H9 (cell line): ENCODE measurements around the gene FBRSL1. TPM values are rescaled to one million over a fixed set of nuclear protein-coding genes. Genes with fewer than 3 reads are reported as not detected.

ENCODE experiments used
- DNase-seq: peaks from one replicate; pipeline ENCODE4 v3.0.0-alpha.2; 2017
- H2AFZ ChIP-seq: one replicate; pipeline ENCODE4 v1.6.1; 2013; ENCODE audit warnings: mild to moderate bottlenecking, low read length, control low read depth, moderate library complexity
- H2AK5ac ChIP-seq: 2 replicates; pipeline ENCODE4 v1.6.1; 2013; ENCODE audit warnings: low read length, control low read depth, mixed read lengths; ENCODE audit not compliant: insufficient read length
- H2BK120ac ChIP-seq: one replicate; pipeline ENCODE4 v1.6.1; 2013; ENCODE audit warnings: low read depth, mild to moderate bottlenecking, low read length, control low read depth, inconsistent platforms; ENCODE audit not compliant: poor library complexity, severe bottlenecking
- H2BK12ac ChIP-seq: 2 replicates; pipeline ENCODE4 v1.6.1; 2013; ENCODE audit warnings: low read length, control low read depth, mixed read lengths, low read depth; ENCODE audit not compliant: insufficient read length
- H2BK15ac ChIP-seq: 2 replicates; pipeline ENCODE4 v1.6.1; 2013; ENCODE audit warnings: low read depth, low read length, control low read depth
- H2BK20ac ChIP-seq: one replicate; pipeline ENCODE4 v1.6.1; 2013; ENCODE audit warnings: low read depth, mild to moderate bottlenecking, low read length, control low read depth, inconsistent platforms; ENCODE audit not compliant: poor library complexity, severe bottlenecking
- H2BK5ac ChIP-seq: 2 replicates; pipeline ENCODE4 v1.6.1; 2013; ENCODE audit warnings: low read length, control low read depth, mixed read lengths; ENCODE audit not compliant: insufficient read length
- H3K14ac ChIP-seq: 2 replicates; pipeline ENCODE4 v1.6.1; 2013; ENCODE audit warnings: low read length, control low read depth; ENCODE audit not compliant: insufficient read depth
- H3K18ac ChIP-seq: 2 replicates; pipeline ENCODE4 v1.6.1; 2013; ENCODE audit warnings: low read depth, mild to moderate bottlenecking, mixed read lengths, low read length, control low read depth; ENCODE audit not compliant: insufficient read length
- H3K23ac ChIP-seq: 2 replicates; pipeline ENCODE4 v1.6.1; 2013; ENCODE audit warnings: low read length, control low read depth, mixed read lengths, low read depth; ENCODE audit not compliant: insufficient read length
- H3K23me2 ChIP-seq: 2 replicates; pipeline ENCODE4 v1.6.1; 2013; ENCODE audit warnings: low read depth, mild to moderate bottlenecking, mixed read lengths, low read length, control low read depth; ENCODE audit not compliant: insufficient read length, poor library complexity, severe bottlenecking
- H3K27ac ChIP-seq: 2 replicates; pipeline ENCODE4 v1.5.1; 2013; ENCODE audit warnings: low read length, control low read depth, mixed read lengths, low read depth; ENCODE audit not compliant: insufficient read length
- H3K27me3 ChIP-seq: 2 replicates; pipeline ENCODE4 v1.6.1; 2013; ENCODE audit warnings: low read length, control low read depth, inconsistent platforms; ENCODE audit not compliant: insufficient read depth
- H3K4ac ChIP-seq: 2 replicates; pipeline ENCODE4 v1.6.1; 2013; ENCODE audit warnings: low read depth, mild to moderate bottlenecking, control low read depth, inconsistent platforms, low read length, moderate library complexity
- H3K4me1 ChIP-seq: 2 replicates; pipeline ENCODE4 v1.6.1; 2013; ENCODE audit warnings: low read length, control low read depth, inconsistent platforms; ENCODE audit not compliant: insufficient read depth
- H3K4me2 ChIP-seq: 2 replicates; pipeline ENCODE4 v1.6.1; 2013; ENCODE audit warnings: low read length, control low read depth, mixed read lengths; ENCODE audit not compliant: insufficient read length, insufficient read depth
- H3K56ac ChIP-seq: 2 replicates; pipeline ENCODE4 v1.6.1; 2013; ENCODE audit warnings: low read depth, mild to moderate bottlenecking, mixed read lengths, low read length, control low read depth; ENCODE audit not compliant: insufficient read length
- H3K79me1 ChIP-seq: 2 replicates; pipeline ENCODE4 v1.6.1; 2013; ENCODE audit warnings: low read depth, mild to moderate bottlenecking, moderate library complexity, low read length, control low read depth, inconsistent platforms; ENCODE audit not compliant: insufficient read depth, poor library complexity, severe bottlenecking
- H3K79me2 ChIP-seq: 2 replicates; pipeline ENCODE4 v1.6.1; 2013; ENCODE audit warnings: low read length, control low read depth, inconsistent platforms; ENCODE audit not compliant: insufficient read depth
- H3K9ac ChIP-seq: 2 replicates; pipeline ENCODE4 v1.6.1; 2013; ENCODE audit warnings: low read length, control low read depth, mixed read lengths; ENCODE audit not compliant: insufficient read length; ENCODE audit errors: extremely low read depth
- H3K9me3 ChIP-seq: one replicate; pipeline ENCODE4 v1.6.1; 2013; ENCODE audit warnings: low read depth, low read length, inconsistent platforms; ENCODE audit not compliant: control insufficient read depth
- H3T11ph ChIP-seq: one replicate; pipeline ENCODE4 v1.6.1; 2013; ENCODE audit warnings: mild to moderate bottlenecking, low read length, control low read depth, inconsistent platforms
- H4K20me1 ChIP-seq: one replicate; pipeline ENCODE4 v1.6.1; 2013; ENCODE audit not compliant: control insufficient read depth, insufficient read length, insufficient read depth
- H4K5ac ChIP-seq: 2 replicates; pipeline ENCODE4 v1.6.1; 2013; ENCODE audit warnings: low read depth, mild to moderate bottlenecking, mixed read lengths, low read length, control low read depth; ENCODE audit not compliant: insufficient read length
- H4K8ac ChIP-seq: replicated peaks from 2 replicates; pipeline ENCODE4 v1.6.1; 2013; ENCODE audit warnings: low read length, control low read depth, mixed read lengths, low read depth; ENCODE audit not compliant: insufficient read length
- H4K91ac ChIP-seq: 2 replicates; pipeline ENCODE4 v1.6.1; 2013; ENCODE audit warnings: low read depth, mild to moderate bottlenecking, moderate library complexity, mixed read lengths, low read length, control low read depth; ENCODE audit not compliant: insufficient read length
- H3K27ac Mint-ChIP-seq, 3 experiments: 2 replicates in 2 of 3; 3 replicates in 1 of 3; pipeline ENCODE4 v1.8.0; 2020 to 2021; ENCODE audit warnings: mixed read lengths in 3 of 3, mild to moderate bottlenecking in 1 of 3, moderate library complexity in 1 of 3
- H3K27me3 Mint-ChIP-seq: 2 replicates; pipeline ENCODE4 v1.8.0; 2021; ENCODE audit warnings: low read depth, mild to moderate bottlenecking, moderate library complexity, mixed read lengths
- H3K36me3 Mint-ChIP-seq, 3 experiments: 2 replicates in 2 of 3; 3 replicates in 1 of 3; pipeline ENCODE4 v1.8.0; 2020 to 2021; ENCODE audit warnings: low read depth in 3 of 3, mixed read lengths in 3 of 3; ENCODE audit not compliant: insufficient read depth in 1 of 3
- H3K4me1 Mint-ChIP-seq, 2 experiments: 2 replicates each; pipeline ENCODE4 v1.8.0; 2020; ENCODE audit warnings: mixed read lengths in 2 of 2
- H3K4me3 Mint-ChIP-seq, 2 experiments: 2 replicates in 1 of 2; 3 replicates in 1 of 2; pipeline ENCODE4 v1.8.0; 2020 to 2021; ENCODE audit warnings: mild to moderate bottlenecking in 2 of 2, mixed read lengths in 2 of 2, moderate library complexity in 1 of 2
- H3K9me3 Mint-ChIP-seq, 2 experiments: 2 replicates in 1 of 2; 3 replicates in 1 of 2; pipeline ENCODE4 v1.8.0; 2020; ENCODE audit warnings: mild to moderate bottlenecking in 2 of 2, mixed read lengths in 2 of 2, moderate library complexity in 1 of 2
- WGBS: extraction: QIAGEN DNeasy Blood & Tissue Kit; methylation state at CpG from one replicate; pipeline ENCODE4 v1.1.7; 2013; ENCODE audit warnings: missing lambda C conversion rate, low lambda C conversion rate, mixed read lengths; ENCODE audit not compliant: insufficient read length; ENCODE audit errors: extremely low coverage; 5-methylcytosine and 5-hydroxymethylcytosine counted together
- total RNA-seq: library from RNA; stranded (reverse); gene quantifications from 2 replicates; pipeline ENCODE4 v1.2.1, GENCODE V29; 2021
- TF ChIP-seq, protein P1 (sequence below): fragments of 200-600 bp; sonication (generic); conservative IDR thresholded peaks from 3 replicates; pipeline ENCODE4 v1.8.0; 2021; ENCODE audit warnings: antibody characterized with exemption, mild to moderate bottlenecking

FBRSL1 gene
- total RNA-seq, 1 experiment from 2014 or later = 90.8 TPM

DNA sequence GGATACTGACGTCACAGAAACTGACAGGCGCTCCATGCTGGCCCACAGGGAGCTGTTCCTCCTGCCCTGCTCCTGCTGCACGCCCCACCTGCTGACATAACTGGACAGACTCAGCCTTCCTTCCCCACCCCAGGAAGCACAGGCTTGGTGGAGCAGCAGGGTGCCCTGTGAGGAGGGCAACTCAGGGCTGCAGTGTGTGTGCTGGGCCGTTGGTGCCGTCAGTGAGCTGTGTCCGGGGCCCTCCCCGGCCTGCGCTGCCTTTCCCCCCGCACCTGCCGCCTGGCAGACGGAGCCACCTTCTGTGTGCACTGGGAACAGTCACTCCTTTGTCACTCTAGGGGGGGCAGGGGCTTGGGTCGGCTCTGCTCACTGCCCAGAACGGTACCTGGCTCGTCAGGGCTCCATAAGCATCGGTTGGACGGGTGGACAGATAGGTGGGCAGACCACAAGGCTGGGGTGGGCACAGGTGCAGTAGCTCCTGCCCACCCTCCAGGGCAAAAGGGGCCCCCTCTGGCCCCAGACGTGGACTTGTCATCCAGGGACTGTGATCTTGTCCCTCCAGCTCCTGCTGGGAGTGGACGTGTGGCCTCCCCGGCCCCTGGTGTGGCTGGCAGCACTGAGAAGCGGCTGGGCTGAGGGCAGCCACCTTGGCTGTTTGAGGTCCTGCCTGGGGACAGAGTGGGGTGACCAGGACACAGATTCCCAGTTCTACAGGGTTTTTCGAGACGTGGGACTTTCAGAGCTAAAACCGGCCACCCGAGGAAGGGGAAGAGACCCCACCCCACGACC is 32.8 kb downstream of the FBRSL1 start:
- H3K4me1 ChIP-seq = no peaks in the 10 kb centered on the region
- no peaks in the 10 kb centered on the region for H4K20me1 ChIP-seq
- no peak overlapping the region; the same call in 1 of the 2 replicates for H3K14ac ChIP-seq
- no peaks in the 10 kb centered on the region for H3K79me2 ChIP-seq
- no peak overlapping the region for H3K27ac Mint-ChIP-seq
- H3K27me3 ChIP-seq = peaks cover 3% of the 10 kb centered on the region; the same call in 1 of the 2 replicates
- no peak overlapping the region for H3K56ac ChIP-seq
- H3K9me3 Mint-ChIP-seq = peaks cover 15 to 16% of the 10 kb centered on the region in 2 experiments
- H3T11ph ChIP-seq = no peak overlapping the region
- H3K18ac ChIP-seq = no peak overlapping the region
- H3K27me3 Mint-ChIP-seq = peaks cover 67% of the 10 kb centered on the region
- DNase-seq = no peak
- no CpG with 5 or more reads among the region's 25 CpGs for WGBS
- H2AK5ac ChIP-seq = no peak overlapping the region
- H3K23me2 ChIP-seq = no peaks in the 10 kb centered on the region
- no peak overlapping the region for H4K5ac ChIP-seq
- no peak overlapping the region for H3K27ac ChIP-seq
- no peak overlapping the region for H3K4me2 ChIP-seq
- H2BK20ac ChIP-seq = no peak overlapping the region
- H2BK5ac ChIP-seq = no peak overlapping the region
- H3K79me1 ChIP-seq = no peaks in the 10 kb centered on the region
- H2BK12ac ChIP-seq = no peak overlapping the region
- peaks cover 4 to 8% of the 10 kb centered on the region in 2 experiments for H3K4me1 Mint-ChIP-seq
- TF ChIP-seq, protein P1, sequence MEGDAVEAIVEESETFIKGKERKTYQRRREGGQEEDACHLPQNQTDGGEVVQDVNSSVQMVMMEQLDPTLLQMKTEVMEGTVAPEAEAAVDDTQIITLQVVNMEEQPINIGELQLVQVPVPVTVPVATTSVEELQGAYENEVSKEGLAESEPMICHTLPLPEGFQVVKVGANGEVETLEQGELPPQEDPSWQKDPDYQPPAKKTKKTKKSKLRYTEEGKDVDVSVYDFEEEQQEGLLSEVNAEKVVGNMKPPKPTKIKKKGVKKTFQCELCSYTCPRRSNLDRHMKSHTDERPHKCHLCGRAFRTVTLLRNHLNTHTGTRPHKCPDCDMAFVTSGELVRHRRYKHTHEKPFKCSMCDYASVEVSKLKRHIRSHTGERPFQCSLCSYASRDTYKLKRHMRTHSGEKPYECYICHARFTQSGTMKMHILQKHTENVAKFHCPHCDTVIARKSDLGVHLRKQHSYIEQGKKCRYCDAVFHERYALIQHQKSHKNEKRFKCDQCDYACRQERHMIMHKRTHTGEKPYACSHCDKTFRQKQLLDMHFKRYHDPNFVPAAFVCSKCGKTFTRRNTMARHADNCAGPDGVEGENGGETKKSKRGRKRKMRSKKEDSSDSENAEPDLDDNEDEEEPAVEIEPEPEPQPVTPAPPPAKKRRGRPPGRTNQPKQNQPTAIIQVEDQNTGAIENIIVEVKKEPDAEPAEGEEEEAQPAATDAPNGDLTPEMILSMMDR = no peak
- H2BK15ac ChIP-seq = no peak overlapping the region
- H4K8ac ChIP-seq = no peak overlapping the region
- H4K91ac ChIP-seq = no peak overlapping the region
- H3K9ac ChIP-seq = no peak overlapping the region
- no peak overlapping the region for H3K4me3 Mint-ChIP-seq
- H3K36me3 Mint-ChIP-seq = peaks cover 14 to 17% (median 15%) of the 10 kb centered on the region in 3 experiments
- no peak overlapping the region for H2BK120ac ChIP-seq
- H3K9me3 ChIP-seq = peaks cover 15% of the 10 kb centered on the region
- H2AFZ ChIP-seq = no peak overlapping the region
- H3K23ac ChIP-seq = no peak overlapping the region
- no peak overlapping the region for H3K4ac ChIP-seq
